D721Med (cell line): ENCODE data around the gene P4HA3.

Experiments used
- DNase-seq: peaks from one replicate; pipeline ENCODE4 v3.0.0; 2011; ENCODE audit warnings: low spot score; ENCODE audit not compliant: insufficient read length
- FAIRE-seq: peaks from 2 replicates; lab custom pipeline; 2011; peaks lifted over from hg19 to GRCh38; lab: Jason Lieb, UNC
- TF ChIP-seq, protein P1 (sequence below): IDR thresholded peaks from 2 replicates; pipeline ENCODE4 v1.5.1; 2012; ENCODE audit warnings: mild to moderate bottlenecking, control low read depth; ENCODE audit not compliant: insufficient read depth; ENCODE audit errors: missing control alignments

Gene P4HA3

DNA sequence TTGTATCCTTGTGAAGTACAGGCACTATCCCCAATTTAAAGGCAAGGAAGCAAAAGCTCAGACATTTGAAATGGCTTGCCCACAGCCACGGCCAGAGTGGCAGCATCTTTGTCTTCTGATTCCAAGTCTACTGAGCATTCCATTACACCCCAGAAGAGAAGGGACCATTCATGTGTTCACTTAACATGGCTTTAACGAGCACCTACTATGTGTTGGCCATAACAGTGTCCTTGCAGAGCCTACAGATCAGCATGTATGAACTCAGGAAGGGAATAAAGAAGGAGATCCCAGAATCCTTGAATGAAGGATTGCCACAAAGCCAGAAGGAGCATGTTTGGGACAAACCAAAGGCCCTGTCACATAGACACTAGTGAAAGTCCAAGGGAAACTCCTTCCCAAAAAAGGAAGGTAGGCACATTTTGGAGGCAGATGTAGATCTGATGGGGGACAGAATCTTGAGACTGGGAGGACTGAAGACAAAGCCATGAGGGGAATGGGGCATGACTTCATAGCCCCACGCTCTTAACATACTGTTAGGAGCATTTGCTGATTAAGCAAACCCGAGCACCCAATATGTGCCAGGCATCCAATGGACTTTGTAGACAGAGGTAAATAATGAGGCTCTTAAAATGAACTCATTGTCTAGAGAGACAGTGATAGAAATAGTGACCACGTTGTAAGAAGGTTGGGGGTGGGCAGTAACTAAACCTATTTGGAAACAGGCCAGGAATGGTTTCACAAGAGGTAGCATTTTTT, 54.9 kb downstream of the P4HA3 start:
- TF ChIP-seq, protein P1, sequence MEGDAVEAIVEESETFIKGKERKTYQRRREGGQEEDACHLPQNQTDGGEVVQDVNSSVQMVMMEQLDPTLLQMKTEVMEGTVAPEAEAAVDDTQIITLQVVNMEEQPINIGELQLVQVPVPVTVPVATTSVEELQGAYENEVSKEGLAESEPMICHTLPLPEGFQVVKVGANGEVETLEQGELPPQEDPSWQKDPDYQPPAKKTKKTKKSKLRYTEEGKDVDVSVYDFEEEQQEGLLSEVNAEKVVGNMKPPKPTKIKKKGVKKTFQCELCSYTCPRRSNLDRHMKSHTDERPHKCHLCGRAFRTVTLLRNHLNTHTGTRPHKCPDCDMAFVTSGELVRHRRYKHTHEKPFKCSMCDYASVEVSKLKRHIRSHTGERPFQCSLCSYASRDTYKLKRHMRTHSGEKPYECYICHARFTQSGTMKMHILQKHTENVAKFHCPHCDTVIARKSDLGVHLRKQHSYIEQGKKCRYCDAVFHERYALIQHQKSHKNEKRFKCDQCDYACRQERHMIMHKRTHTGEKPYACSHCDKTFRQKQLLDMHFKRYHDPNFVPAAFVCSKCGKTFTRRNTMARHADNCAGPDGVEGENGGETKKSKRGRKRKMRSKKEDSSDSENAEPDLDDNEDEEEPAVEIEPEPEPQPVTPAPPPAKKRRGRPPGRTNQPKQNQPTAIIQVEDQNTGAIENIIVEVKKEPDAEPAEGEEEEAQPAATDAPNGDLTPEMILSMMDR: no peak
- no peak for FAIRE-seq
- DNase-seq: no peak

DNA sequence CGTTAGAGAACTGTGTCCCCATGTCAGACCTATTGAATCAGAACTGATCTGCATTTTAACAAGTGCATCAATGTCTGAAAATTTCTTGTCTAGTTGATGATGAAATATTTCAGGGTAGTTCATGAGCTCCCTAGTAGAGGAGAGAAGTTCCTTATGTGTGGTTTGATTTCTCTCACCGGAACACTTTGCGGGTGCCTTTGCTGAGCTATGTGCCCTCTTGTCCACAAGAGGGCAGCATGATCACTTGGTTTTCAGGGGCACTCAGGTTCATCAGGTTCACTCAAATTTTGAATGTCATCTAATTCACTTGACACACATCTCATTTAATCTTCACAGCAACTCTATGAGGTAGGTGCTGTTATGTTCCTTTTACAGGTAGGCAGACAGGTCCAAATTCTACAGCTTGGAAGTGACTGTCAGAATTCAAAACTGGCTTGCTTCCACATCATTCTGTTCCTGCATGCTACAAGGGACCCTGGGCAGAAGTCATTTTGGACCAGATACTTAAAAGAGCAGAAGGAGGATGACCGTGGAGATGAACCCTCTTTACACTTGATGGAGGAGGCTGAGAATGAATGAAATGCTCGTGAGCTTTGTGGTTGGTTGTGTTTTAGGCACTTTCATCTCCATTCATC, 55.6 kb downstream of the P4HA3 start:
- DNase-seq: peak; percentile 57
- FAIRE-seq: peak; percentile 88
- TF ChIP-seq, protein P1: peak; percentile 89

DNA sequence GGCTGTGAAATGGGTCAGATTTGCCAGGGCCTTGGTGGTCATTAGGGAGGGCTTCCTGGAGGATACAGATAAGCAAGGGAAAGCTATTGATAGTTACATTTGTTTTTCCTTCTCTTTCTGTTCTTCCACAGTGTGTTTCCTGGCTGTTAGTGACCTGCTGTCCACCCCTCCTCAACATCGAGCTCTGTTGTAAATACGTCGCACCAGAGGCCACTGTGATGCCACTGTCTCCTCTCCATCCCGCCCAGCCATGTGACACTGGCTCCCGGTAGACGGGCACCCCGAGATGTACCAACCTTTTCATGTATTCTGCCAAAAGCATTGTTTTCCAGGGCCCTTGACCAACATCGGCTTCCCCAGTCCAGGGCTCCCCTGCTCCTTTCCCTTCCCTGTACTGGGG, 58.1 kb downstream of the P4HA3 start:
- TF ChIP-seq, protein P1: no peak
- FAIRE-seq (no peak), DNase-seq (no peak)

DNA sequence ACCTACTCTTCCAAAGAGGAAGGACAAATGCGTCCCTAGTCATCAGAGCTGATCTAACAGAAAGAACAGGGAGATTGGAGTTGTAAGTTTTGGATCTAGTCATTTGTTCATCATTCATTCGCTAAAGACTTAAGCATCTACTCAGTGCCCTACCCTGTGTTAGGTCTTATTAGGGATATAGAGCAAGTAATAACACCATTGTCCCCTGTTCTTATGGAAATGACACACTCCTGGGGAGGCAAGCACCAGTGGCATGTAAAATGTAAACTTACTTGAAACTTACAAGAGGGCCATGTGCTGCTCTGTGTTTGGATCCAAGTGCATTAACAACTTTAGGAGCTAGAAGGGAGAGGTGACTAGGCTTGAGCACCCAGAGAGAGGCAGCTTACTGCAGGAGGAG, 61.9 kb downstream of the P4HA3 start:
- FAIRE-seq (no peak), DNase-seq (no peak)
- TF ChIP-seq, protein P1: no peak

DNA sequence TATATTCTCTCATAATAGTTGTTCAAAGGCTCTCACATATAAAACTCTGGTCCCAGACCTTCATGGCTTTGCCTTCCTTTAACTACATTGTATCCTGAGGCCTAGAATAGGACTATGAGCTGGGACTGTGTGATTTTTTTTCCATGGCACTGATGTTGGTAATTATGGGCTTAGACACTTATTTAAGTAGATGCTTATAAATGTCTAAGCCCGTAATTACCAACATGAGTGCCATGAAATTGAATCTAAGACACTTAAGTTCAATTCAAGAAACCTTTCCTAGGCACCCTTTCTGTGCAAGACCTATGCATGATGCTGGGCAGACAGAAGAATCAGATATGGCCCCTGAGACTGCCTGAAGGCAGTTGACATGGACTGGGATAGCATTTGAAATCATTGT, 63.0 kb downstream of the P4HA3 start:
- TF ChIP-seq, protein P1: no peak
- DNase-seq (peak; percentile 27), FAIRE-seq (peak; percentile 67)

DNA sequence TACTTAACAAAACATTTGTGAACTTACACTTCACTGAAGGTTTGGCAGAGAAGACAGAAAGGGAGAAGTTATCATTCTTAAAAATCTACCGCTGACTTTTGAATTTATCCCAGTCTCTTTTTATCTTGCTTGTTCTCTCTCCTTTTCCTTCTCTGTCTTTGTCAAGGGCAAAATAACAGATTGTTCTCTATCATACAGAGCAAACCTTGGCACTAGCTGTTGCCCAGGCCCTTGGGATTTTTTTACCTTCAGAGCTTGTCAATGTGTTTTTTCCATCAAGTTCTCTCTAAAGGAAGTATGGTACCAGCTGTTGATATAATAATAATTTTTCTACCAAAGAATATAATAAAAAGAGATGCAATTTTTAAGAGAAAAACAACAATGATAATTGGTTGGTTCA, 73.2 kb downstream of the P4HA3 start:
- no peak for FAIRE-seq
- DNase-seq: no peak
- TF ChIP-seq, protein P1: no peak

DNA sequence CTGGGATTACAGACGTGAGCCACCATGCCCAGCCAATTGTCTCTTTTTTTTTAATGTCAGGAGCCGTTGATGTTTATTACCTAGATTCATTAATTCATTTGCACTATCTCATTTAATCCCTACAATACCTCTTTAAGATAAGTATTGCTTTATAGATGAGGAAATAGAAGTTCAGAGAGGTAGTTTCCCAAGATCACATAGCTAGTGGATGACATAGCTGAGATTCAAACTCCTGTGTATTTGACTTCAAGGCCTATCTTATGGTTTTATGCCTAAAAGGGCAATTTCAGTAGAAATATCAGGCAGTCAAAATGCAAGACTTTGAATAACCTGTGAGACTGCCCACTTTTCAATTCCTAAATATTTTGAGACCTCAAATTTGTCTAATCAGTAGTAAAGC, 73.9 kb downstream of the P4HA3 start:
- TF ChIP-seq, protein P1: no peak
- no peak for FAIRE-seq
- no peak for DNase-seq
